GM12878 (cell line): ENCODE measurements around the gene SASH1. TPM values are rescaled to one million over a fixed set of nuclear protein-coding genes. Genes with fewer than 3 reads are reported as not detected.

Source experiments
- ATAC-seq: fragments of 200-7000 bp; cut with Tn5 transposase; 3 replicates; pipeline ENCODE4 v1.9.1; 2020; ENCODE audit warnings: mild to moderate bottlenecking, moderate library complexity
- BruUV-seq: library from RNA; stranded (reverse); fragments of 400-500 nt; replicated peaks from 2 replicates; lab custom pipeline; 2021; lab: Mats Ljungman, UMichigan
- CTCF ChIA-PET: fragments of 300-600 bp; sonication (Branson Sonifier 250); formaldehyde crosslinking; extraction: SDS; loops from one replicate; lab custom pipeline; 2021; ENCODE audit warnings: inconsistent platforms; lab: Yijun Ruan, JAX
- POLR2A ChIA-PET: fragments of 350-600 bp; formaldehyde crosslinking; extraction: SDS; loops from one replicate; lab custom pipeline; 2021; ENCODE audit warnings: inconsistent platforms; lab: Charles Lee
- RAD21 ChIA-PET: fragments of 300-600 bp; sonication (Branson Sonifier 250); formaldehyde crosslinking; loops from one replicate; lab custom pipeline; 2023; ENCODE audit warnings: antibody characterized with exemption; ENCODE audit not compliant: unreplicated experiment; lab: Charles Lee
- SMC1A ChIA-PET: fragments of 300-600 bp; sonication (Branson Sonifier 250); formaldehyde crosslinking; loops from one replicate; lab custom pipeline; 2023; ENCODE audit not compliant: unreplicated experiment, uncharacterized antibody; lab: Charles Lee
- DNase-seq: peaks from one replicate; pipeline ENCODE4 v3.0.0-alpha.2; 2011; ENCODE audit warnings: low read depth, low spot score
- FAIRE-seq: peaks from 3 replicates; lab custom pipeline; 2011; peaks lifted over from hg19 to GRCh38; lab: Jason Lieb, UNC
- H2AFZ ChIP-seq: 2 replicates; pipeline ENCODE4 v1.6.0; 2011; ENCODE audit warnings: low read depth, low read length, control low read depth; ENCODE audit not compliant: control insufficient read depth
- H3K27ac ChIP-seq: 2 replicates; pipeline ENCODE4 v1.5.1; 2011; ENCODE audit warnings: control low read depth; ENCODE audit not compliant: control insufficient read depth, insufficient read depth
- H3K27me3 ChIP-seq, 2 experiments: replicated peaks in 1 of 2; 2 replicates each; pipeline versions ENCODE4 v1.6.0 to v1.6.1; 2011; ENCODE audit warnings: low read length in 1 of 2; ENCODE audit not compliant: control insufficient read depth in 2 of 2, insufficient read depth in 2 of 2
- H3K36me3 ChIP-seq, 2 experiments: 2 replicates each; pipeline ENCODE4 v1.5.1; 2011; ENCODE audit warnings: low read length in 1 of 2; ENCODE audit not compliant: control insufficient read depth in 2 of 2, insufficient read depth in 2 of 2
- H3K4me1 ChIP-seq: 2 replicates; pipeline ENCODE4 v1.6.1; 2011; ENCODE audit warnings: mild to moderate bottlenecking, low read length, moderate library complexity, mixed read lengths; ENCODE audit not compliant: control insufficient read depth, insufficient read depth
- H3K4me2 ChIP-seq: 2 replicates; pipeline ENCODE4 v1.6.0; 2011; ENCODE audit warnings: control low read depth; ENCODE audit not compliant: control insufficient read depth, insufficient read depth
- H3K4me3 ChIP-seq: fragments of 200-600 bp; sonication (generic); 2 replicates; pipeline ENCODE4 v1.5.1; 2016
- H3K79me2 ChIP-seq: 2 replicates; pipeline ENCODE4 v1.6.0; 2011; ENCODE audit warnings: low read length; ENCODE audit not compliant: control insufficient read depth, insufficient read depth
- H3K9ac ChIP-seq: 2 replicates; pipeline ENCODE4 v1.8.0; 2011; ENCODE audit warnings: low read length, control low read depth, mixed read lengths; ENCODE audit not compliant: control insufficient read depth, insufficient read depth
- H3K9me3 ChIP-seq: replicated peaks from 3 replicates; pipeline ENCODE4 v1.5.1; 2011; ENCODE audit warnings: mild to moderate bottlenecking, low read length; ENCODE audit not compliant: control insufficient read depth, insufficient read depth
- H4K20me1 ChIP-seq: 2 replicates; pipeline ENCODE4 v1.6.0; 2011; ENCODE audit not compliant: control insufficient read depth, insufficient read depth
- ASH2L ChIP-seq: fragments of 300-600, 200-600 bp; sonication (generic); IDR thresholded peaks from 2 replicates; pipeline ENCODE4 v1.6.1; 2017; ENCODE audit warnings: low read depth, mild to moderate bottlenecking, borderline replicate concordance
- ATF2 ChIP-seq: IDR thresholded peaks from 2 replicates; pipeline ENCODE4 v1.6.1; 2012; ENCODE audit warnings: low read length, inconsistent platforms
- BCLAF1 ChIP-seq: fragments of 450-650 bp; IDR thresholded peaks from 2 replicates; pipeline ENCODE4 v1.6.1; 2017; ENCODE audit warnings: antibody characterized with exemption, mild to moderate bottlenecking, moderate library complexity
- CBX3 ChIP-seq: fragments of 200-600 bp; sonication (generic); IDR thresholded peaks from 2 replicates; pipeline ENCODE4 v1.6.1; 2016; ENCODE audit warnings: low read depth, borderline replicate concordance
- CEBPB ChIP-seq, 2 experiments: fragments of 150-350 bp in 1 of 2; IDR thresholded peaks; 2 replicates each; pipeline ENCODE4 v1.6.1; 2012 to 2014; ENCODE audit warnings: low read depth in 2 of 2, low read length in 2 of 2, borderline replicate concordance in 1 of 2, inconsistent platforms in 1 of 2
- E2F8 ChIP-seq: fragments of 450-650 bp; IDR thresholded peaks from 2 replicates; pipeline ENCODE4 v1.6.1; 2018; ENCODE audit warnings: mild to moderate bottlenecking, low read depth, moderate library complexity; ENCODE audit not compliant: partially characterized antibody
- MTA2 ChIP-seq: fragments of 450-650 bp; IDR thresholded peaks from 2 replicates; pipeline ENCODE4 v1.6.1; 2016; ENCODE audit warnings: low read depth, mild to moderate bottlenecking, moderate library complexity
- NFXL1 ChIP-seq: fragments of 450-650 bp; IDR thresholded peaks from 2 replicates; pipeline ENCODE4 v1.6.1; 2017; ENCODE audit warnings: antibody characterized with exemption, mild to moderate bottlenecking, borderline replicate concordance
- PRDM15 ChIP-seq: fragments of 450-650 bp; formaldehyde crosslinking; IDR thresholded peaks from 2 replicates; pipeline ENCODE4 v1.4.0; 2020; ENCODE audit warnings: mild to moderate bottlenecking, moderate library complexity
- ZNF384 ChIP-seq: IDR thresholded peaks from 2 replicates; pipeline ENCODE4 v1.6.1; 2012; ENCODE audit warnings: low read depth, mild to moderate bottlenecking, low read length, improper control_type of control experiment, borderline replicate concordance
- WGBS: methylation state at CpG from one replicate; pipeline ENCODE4 v1.1.6; 2016; ENCODE audit warnings: low lambda C conversion rate; ENCODE audit not compliant: insufficient replicate concordance, insufficient coverage; ENCODE audit errors: missing lambda C conversion rate; 5-methylcytosine and 5-hydroxymethylcytosine counted together
- in situ Hi-C: fragments of 300-500 bp; cut with MboI; formaldehyde crosslinking; loops from 9 replicates; pipeline ENCODE4 v1.14.3; 2018; ENCODE audit warnings: mixed read lengths
- intact Hi-C: fragments of 100-400 bp; cut with micrococcal nuclease; formaldehyde crosslinking; loops from one replicate; pipeline ENCODE4 v1.14.2; 2022; ENCODE audit not compliant: unreplicated experiment
- polyA plus RNA-seq, 11 experiments: library from polyadenylated mRNA; depleted of rRNA in 4 of 11; unstranded in 6 of 11; stranded (reverse) in 5 of 11; fragments of >200 nt; fragmentation: Nextera tagmentation in 4 of 11; fragmentation: Illumina TruSeq in 1 of 11; extraction: Ambion mirVana in 4 of 11; extraction: Trizol in 1 of 11; gene quantifications; 1 replicate in 1 of 11; 2 replicates in 10 of 11; pipeline versions ENCODE4 v1.2.1 to v1.2.3, GENCODE V29; 2011 to 2016; ENCODE audit warnings: inconsistent platforms in 2 of 11, missing spikeins in 2 of 11, low read depth in 1 of 11
- total RNA-seq, 4 experiments: library from RNA; depleted of rRNA in 3 of 4; stranded (reverse); fragments of >200 nt in 3 of 4; fragmentation: Illumina TruSeq in 1 of 4; extraction: Trizol in 1 of 4; gene quantifications; 2 replicates each; pipeline versions ENCODE4 v1.2.1 to v1.2.3, GENCODE V29; 2013 to 2021

Gene SASH1
- total and polyA plus RNA-seq, 10 of the 15 experiments (the other 5 are each of a cell fraction or from before 2014, with no cell fraction given) = 0.01 to 0.73 (median 0.14) TPM; not detected in 4

- no peaks in the 10 kb centered on the region for H3K36me3 ChIP-seq
- no peak overlapping the region for H3K4me2 ChIP-seq
- CTCF ChIA-PET = no interaction called here
- H3K9me3 ChIP-seq = no peaks in the 10 kb centered on the region
- no peak overlapping the region for H3K27ac ChIP-seq
- no peak for ATAC-seq
- POLR2A ChIA-PET = no interaction called here
- no peak overlapping the region for H3K9ac ChIP-seq
- no peak for DNase-seq
- 62% methylated on average over 10 of the region's 10 CpGs for WGBS
- no peaks in the 10 kb centered on the region for H3K4me1 ChIP-seq
- no peak overlapping the region for H3K4me3 ChIP-seq
- FAIRE-seq = no peak
- H2AFZ ChIP-seq = no peak overlapping the region
- H3K79me2 ChIP-seq = no peaks in the 10 kb centered on the region
- BruUV-seq = no TSS peak
- no peaks in the 10 kb centered on the region; a peak in 2 of 4 replicates for H3K27me3 ChIP-seq
- SMC1A ChIA-PET = no interaction called here
- in situ Hi-C loops = no loop called here
- intact Hi-C loops = no loop called here
- H4K20me1 ChIP-seq = no peaks in the 10 kb centered on the region
- RAD21 ChIA-PET = no interaction called here
- TF ChIP-seq PRDM15 (CRISPR knock-in tag) (no peak), BCLAF1 (no peak), E2F8 (no peak), ASH2L (no peak), ATF2 (no peak), MTA2 (no peak), ZNF384 (no peak), NFXL1 (no peak), CBX3 (no peak), CEBPB (IDR thresholded peaks at IDR 0.05; ENCODE audit: borderline replicate concordance in 1 of 2, low read depth in 2 of 2, low read length in 2 of 2) (no peak)
Measured at GRCh38 chr6:148487461-148487860, 144.8 kb downstream of the SASH1 start.
